Activated CD8-positive, alpha-beta memory T cell treated with anti-CD3 and anti-CD28 coated beads, Interleukin-2, amount 50 U/mL, for 24 hours (primary cell): ENCODE results near the gene MFSD12.

Experiments used
- DNase-seq: peaks from one replicate; pipeline ENCODE4 v3.0.0-alpha.2; 2020; ENCODE audit errors: extremely low read depth

MFSD12 gene

GRCh38 chr19:3557461-3558248 is at the start of gene MFSD12:
Gene MFSD12 (minus strand): TSS chr19:3557586. CDS start chr19:3557403, 183 bp downstream.
- peak; percentile 86 for DNase-seq

GRCh38 chr19:3606690-3607289 is 49.4 kb upstream of the MFSD12 start, which contains the start of gene TBXA2R:
Gene TBXA2R (minus strand): TSS chr19:3606875. CDS start chr19:3600634, 6,241 bp downstream.
- DNase-seq = peak; percentile 26

- no peak for DNase-seq
Measured at GRCh38 chr19:3606174-3606689, 48.8 kb upstream of the MFSD12 start.

GRCh38 chr19:3605770-3606169 is 48.4 kb upstream of the MFSD12 start:
- DNase-seq = no peak

GRCh38 chr19:3605361-3605760 is 48.0 kb upstream of the MFSD12 start:
- no peak for DNase-seq

GRCh38 chr19:3604987-3605343 is 47.6 kb upstream of the MFSD12 start:
- DNase-seq = no peak

- no peak for DNase-seq
Measured at GRCh38 chr19:3604227-3604986, 47.0 kb upstream of the MFSD12 start.

GRCh38 chr19:3603121-3603811 is 45.9 kb upstream of the MFSD12 start:
- DNase-seq = no peak

- DNase-seq = no peak
Measured at GRCh38 chr19:3601021-3601420, 43.6 kb upstream of the MFSD12 start.

GRCh38 chr19:3599776-3600187 is 42.4 kb upstream of the MFSD12 start:
- no peak for DNase-seq

- DNase-seq = no peak
Measured at GRCh38 chr19:3595521-3596061, 38.2 kb upstream of the MFSD12 start.

GRCh38 chr19:3593156-3593555 is 35.8 kb upstream of the MFSD12 start:
- no peak for DNase-seq

- no peak for DNase-seq
Measured at GRCh38 chr19:3591876-3592613, 34.7 kb upstream of the MFSD12 start.

- no peak for DNase-seq
Measured at GRCh38 chr19:3590991-3591659, 33.7 kb upstream of the MFSD12 start.

GRCh38 chr19:3589949-3590348 is 32.6 kb upstream of the MFSD12 start:
- DNase-seq = no peak

GRCh38 chr19:3589439-3589838 is 32.1 kb upstream of the MFSD12 start:
- no peak for DNase-seq

GRCh38 chr19:3586707-3587346 is 29.4 kb upstream of the MFSD12 start:
- no peak for DNase-seq

- no peak for DNase-seq
Measured at GRCh38 chr19:3586127-3586626, 28.8 kb upstream of the MFSD12 start.

- no peak for DNase-seq
Measured at GRCh38 chr19:3585301-3586126, 28.1 kb upstream of the MFSD12 start, which contains the start of gene GIPC3. Gene GIPC3 (plus strand): TSS chr19:3585478. CDS start chr19:3585598, 120 bp downstream.
